ENCODE measurements around the gene BBS4.

GRCh38 chr15:72786676-72787345 is 100.8 kb downstream of the BBS4 start:
- TF ChIP-seq CTCF (conservative IDR thresholded peaks at IDR 0.05; ENCODE audit: low read depth, low read length): no peak
- no peak for TF ChIP-seq USF2 (IDR thresholded peaks at IDR 0.05; ENCODE audit: low read depth, low read length)
- TF ChIP-seq POLR2A (IDR thresholded peaks at IDR 0.05; ENCODE audit: low read depth, low read length): no peak
- TF ChIP-seq NFE2L2 (IDR thresholded peaks at IDR 0.05; ENCODE audit: low read depth, low read length): no peak
